UCSD-AML1 (cell line): ENCODE results near the gene DCUN1D2.
A peak's percentile ranks its signal among the peaks of the same experiment; 100 is the strongest.

Experiments
- DNase-seq: peaks from one replicate; lab custom pipeline; 2025; ENCODE audit not compliant: unreplicated experiment; lab: John Stamatoyannopoulos, UW

Gene DCUN1D2

DNA sequence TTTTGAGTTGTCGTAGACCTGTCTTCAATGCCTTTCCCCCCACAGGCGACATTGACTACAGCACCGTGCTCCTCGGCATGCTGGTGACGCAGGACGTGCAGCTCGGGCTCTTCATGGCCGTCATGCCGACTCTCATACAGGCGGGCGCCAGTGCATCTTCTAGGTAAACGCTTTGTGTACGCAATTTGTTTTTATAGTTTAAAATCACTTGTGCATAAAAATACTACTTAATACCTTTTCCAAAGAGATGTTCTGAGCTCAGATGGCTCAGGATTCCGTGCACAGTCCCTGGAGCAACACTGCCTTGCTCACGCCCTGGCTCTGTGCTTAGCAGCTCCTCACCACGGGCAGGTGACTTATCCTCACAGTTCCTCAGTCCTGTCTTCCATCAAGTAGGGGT is 30.1 kb upstream of the DCUN1D2 start:
- DNase-seq = no peak

DNA sequence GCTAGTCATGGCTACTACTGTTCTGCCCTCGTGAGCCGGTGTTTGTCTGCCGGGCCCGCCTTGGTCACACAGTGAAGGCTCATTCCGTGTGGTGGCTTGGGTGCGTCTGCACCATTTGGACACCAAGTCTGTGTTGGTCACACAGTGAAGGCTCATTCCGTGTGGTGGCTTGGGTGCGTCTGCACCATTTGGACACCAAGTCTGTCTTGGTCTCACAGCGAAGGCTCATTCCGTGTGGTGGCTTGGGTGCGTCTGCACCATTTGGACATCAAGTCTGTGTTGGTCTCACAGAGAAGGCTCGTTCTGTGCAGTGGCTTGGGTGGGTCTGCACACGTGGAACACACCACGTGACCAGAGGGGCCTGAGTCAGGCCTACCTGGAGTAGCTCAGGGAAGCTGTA is 29.0 kb upstream of the DCUN1D2 start:
- no peak for DNase-seq

DNA sequence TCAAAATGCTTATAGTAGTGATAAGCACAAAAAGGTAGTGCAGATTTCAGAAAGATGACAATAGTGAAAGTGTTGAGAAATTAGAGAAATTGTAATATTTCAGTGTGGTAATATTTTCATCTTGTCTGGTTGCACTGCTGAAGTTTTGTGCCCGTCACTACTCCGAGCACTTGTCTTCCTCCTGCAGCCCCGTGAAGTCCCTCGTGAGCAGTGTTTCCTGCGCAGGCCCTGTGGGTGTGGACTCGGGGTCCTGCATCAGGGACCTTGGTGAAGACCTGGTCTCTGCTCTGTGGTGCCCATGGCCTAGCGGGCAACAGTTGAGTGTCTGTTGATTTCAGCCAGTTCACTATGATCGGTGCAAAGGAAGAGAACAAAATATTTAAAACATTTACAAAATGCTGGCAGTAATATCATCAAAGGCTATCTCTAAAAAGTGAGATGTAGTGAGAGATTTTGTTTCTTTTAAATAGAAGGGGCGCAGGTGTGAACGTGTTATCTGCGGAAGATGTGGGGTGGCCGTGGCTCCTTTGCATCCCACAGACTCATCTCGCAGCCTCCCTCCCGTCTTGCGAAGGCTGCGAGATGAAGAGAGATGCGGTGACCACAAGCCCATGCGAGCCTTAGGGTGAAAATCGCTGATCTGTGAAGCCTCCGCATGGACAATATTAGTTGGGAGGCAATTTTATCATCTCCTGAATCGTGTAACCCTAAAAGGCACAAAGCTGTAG is 27.7 kb upstream of the DCUN1D2 start:
- no peak for DNase-seq

DNA sequence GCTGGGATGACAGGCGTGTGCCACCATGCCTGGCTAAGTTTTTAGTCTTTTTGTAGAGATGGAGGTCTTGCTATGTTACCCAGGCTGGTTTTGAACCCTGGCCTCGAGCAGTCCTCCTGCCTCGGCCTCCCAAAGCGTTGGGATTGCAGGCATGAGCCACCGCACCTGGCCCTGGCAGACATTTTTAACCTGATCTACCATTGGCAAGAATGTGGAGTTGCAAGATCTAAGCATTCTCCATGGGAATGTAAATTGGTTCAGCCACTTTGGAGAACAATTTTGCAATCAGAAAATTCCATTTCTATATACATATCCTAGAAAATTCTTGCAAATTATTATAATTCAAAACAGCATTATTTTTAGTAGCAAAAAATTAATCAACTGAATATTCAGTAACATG is 24.3 kb upstream of the DCUN1D2 start:
- DNase-seq = no peak

DNA sequence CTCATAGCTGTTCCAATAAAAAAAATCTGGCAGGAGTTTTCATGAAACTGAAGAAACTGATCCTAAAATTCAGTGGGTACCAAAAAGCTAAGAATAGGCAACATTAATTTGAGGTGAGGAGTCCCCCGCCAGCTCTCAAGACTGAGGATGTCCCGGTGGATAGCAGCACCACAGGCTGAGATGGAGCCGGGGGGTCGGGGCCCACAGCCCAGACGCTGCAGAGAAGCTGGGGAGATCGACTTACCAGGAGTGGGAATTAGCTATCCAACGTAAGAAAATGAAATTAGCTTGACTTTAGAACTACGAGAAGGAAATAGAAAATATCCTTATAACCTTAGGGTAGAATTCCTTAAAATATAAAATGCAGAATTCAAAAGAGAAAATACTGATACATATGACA is 23.2 kb upstream of the DCUN1D2 start:
- DNase-seq = no peak

DNA sequence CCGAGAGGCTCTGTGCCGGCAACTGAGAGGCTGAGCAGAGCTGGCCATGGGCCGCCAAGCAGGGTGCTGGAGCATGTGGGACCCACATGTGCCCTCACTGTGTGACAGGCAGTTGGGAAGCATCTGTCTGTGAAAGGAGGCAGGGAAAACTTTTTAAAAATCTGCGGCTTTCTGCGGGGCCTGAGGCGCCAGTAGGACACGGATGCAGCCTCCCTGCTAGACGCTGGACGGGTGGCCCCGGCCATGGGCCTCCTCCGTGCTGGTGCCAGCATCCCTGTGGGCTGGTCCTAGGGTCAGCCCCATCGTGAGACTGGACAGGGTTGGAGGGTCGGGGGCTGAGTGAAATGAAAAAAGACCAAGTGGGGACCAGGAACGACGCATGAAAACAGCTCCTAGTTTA is 20.9 kb upstream of the DCUN1D2 start:
- no peak for DNase-seq

DNA sequence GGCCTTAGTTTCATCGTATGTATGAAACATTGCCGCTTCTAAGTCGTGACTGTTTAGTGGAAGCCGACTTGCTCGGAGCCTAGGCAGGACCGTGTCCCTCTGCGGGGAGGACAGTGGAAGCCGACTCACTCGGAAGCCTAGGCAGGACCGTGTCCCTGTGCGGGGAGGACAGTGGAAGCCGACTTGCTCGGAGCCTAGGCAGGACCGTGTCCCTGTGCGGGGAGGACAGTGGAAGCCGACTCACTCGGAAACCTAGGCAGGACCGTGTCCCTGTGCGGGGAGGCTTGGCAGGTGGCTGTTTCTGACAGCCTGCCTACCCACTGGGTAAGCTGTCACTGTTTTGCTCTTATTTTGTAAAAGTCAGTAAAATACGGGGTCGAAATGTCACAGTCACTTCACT is 20.4 kb upstream of the DCUN1D2 start:
- DNase-seq = no peak

DNA sequence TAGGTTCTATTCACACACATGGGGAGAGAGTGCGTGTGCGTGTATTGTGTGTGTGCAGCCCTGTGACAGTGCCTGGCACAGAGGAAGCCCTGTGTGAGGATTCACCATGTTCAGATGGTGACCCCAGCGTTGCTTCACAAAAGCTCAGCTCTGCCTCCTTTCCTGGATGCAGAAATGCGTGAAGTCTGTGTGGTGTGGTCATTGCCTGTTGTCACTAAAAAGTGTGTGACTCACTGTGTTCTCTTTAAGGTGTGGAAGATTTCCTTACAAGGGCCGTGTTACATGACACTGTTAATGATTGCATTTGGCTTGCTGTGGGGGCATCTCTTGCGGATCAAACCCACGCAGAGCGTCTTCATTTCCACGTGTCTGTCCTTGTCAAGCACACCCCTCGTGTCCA is 19.5 kb upstream of the DCUN1D2 start:
- no peak for DNase-seq

DNA sequence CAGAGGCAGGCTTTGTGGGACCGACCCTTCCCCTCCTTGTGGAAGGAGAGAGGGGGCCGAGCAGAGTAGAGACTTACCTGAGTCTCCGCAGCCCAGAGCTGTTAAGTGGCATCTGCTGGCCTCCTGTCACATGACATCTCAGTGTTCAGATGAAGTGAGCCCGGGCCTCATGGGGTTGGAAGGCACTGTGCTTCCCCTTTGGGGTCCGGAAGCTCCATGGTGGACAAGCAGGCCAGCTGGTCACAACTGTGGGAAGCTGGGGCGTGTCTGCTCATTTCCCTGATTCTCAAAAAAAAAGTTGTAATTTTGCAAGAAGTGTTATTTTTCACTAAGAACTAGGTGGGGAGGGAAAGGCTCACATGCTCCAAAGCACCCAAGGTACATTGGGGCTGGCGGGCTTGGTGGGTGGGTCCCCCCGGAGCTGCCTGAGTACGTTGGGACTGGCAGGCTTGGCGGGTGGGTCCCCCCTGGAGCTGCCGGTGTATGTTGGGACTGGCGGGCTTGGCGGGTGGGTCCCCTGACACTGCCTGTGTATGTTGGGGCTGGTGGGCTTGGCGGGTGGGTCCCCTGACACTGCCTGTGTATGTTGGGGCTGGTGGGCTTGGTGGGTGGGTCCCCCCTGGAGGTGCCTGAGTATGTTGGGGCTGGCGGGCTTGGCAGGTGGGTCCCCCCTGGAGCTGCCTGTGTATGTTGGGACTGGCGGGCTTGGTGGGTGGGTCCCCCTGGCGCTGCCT is 18.2 kb upstream of the DCUN1D2 start:
- no peak for DNase-seq

DNA sequence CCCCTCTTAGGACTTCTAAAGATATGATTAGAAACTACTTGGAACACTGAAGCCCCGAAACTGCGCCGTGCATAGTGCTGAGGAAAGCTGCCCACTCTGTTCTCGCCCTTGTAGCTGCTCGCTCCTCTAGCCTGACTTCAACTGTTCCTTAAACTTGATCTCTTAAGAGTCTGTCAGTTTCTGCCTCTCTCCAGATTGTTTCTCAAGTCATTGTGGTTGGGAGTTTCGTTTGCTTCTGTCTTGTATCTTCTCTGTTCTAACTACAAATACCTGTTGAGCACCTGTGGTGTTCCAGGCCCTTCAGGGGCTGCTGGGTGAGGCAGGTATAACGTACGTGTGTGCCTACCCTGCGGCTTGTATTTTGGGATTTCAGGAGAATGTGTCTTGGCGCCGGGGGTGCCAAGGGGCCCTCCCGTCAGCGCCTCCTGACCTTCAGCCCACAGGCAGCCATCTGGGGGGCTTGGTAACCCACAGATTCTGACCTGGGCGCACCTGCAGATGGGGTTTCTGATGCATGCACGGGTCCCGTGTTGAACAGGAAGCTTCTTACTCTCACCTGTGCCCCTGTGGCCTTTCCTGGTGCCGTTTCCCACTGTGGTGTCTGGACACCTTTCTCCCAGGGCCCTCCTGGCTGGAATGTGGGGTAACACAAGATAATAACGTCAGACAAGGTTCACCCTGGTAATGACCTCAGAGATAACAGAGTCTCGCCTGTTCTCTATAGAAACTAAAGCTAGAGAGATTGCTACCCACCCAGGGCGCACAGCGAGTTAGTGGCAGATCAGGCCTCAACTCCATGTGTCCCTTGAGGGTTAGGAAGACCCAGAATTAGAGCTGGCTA is 17.2 kb upstream of the DCUN1D2 start:
- DNase-seq = no peak

DNA sequence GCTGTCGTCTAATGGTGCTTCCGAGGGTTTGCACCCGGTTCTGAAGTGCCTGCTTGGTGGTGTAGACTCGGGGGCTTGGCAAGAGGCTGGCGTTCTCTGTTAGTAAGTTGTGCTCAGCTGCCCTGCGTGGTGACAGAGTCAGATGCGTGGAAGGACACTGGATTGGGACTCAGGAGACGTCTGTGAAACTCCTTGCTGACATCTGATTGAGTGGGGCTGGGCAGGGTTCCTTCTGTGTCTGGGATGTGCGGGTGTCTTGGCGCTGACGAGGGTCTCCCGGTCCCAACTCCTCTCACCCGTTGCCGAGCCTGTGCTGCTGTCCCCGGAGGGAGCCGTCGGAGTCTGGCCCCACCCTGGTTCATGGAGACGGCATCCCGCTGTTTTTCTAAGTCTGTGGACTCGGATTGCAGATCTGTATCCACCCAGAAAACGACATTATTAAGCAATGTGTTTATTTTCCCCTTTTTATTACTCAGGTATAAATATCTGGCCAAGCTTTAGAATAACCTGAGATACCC is 16.4 kb upstream of the DCUN1D2 start:
- no peak for DNase-seq

DNA sequence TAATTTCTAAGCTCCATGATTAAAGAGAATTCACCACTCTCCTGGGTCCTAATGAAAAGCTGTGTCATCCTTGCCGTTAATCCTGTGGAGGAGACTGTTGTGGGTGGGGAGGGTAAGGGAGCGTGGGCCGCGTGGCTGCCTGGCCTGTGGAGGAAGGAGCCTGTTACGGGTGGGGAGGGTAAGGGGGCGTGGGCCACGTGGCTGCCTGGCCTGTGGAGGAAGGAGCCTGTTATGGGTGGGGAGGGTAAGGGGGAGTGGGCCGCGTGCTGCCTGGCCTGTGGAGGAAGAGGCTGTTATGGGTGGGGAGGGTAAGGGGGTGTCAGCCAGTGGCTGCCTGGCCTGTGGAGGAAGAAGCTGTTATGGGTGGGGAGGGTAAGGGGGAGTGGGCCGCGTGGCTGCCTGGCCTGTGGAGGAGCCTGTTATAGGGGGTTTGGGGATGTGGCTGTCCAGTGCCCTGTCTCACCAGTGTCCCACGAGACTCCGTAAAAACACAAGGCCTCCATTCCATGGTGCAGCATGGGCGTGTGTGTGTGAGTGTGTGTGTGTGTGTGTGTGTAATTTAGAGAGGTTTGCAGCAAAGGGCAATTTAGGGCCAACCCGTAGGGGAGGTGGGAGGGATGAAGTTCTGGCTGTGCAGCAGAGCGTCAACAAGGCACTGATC is 15.6 kb upstream of the DCUN1D2 start:
- peak; percentile 37 for DNase-seq

DNA sequence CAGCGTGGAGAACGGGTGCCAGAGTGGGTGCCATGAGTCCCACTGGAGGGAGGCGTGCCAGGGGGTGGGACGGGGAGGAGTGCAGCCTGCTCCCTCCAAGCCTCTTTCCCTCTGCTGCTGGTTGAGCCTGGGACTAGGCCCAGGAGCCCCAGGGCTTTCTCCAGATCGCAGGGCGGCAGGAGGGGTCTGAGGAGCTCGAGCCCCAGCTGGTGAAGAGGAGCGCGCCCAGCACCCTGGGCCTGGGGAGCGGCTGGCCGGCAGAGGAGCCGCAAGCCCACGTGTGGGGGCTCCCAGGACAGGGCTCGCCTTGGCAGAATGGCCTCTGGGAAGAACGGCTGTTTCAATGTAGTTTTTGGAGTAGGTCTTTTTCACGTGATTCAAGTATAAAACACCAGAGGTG is 12.2 kb upstream of the DCUN1D2 start:
- DNase-seq = no peak

DNA sequence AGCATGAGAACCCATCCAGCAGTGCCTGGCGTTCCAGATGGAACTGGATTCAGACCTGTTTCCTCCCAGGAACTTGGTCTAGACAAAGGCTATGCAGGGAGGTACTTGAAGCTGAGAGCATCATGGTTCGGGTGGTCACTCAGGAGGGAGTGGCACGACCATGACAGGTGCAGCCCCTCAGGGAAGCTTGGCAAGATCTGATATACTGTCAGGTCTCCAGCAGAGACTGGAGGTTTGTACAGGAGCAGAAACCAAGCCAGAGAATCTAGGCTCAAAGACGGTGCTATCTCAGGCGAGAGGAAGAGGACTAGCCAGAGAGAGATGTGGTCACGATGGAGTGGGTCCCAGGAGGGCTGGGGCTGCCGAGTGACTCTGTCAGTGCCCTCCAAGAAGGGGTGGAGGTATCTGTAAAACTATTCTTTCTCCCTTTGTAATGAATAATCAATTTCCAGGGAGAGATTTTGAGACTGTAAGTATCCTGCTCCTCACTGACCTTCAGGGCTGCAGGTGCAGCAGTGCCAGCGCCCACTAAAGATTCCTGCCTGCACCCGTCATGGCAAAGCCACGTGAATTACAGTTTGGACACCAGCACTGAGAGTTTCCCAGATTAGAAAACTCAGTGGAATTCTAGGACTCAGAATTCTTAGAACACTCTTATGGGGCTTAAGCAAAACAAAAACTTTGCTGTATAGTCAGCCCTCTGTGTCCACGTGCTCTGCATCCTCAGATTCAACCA is 10.2 kb upstream of the DCUN1D2 start:
- no peak for DNase-seq

DNA sequence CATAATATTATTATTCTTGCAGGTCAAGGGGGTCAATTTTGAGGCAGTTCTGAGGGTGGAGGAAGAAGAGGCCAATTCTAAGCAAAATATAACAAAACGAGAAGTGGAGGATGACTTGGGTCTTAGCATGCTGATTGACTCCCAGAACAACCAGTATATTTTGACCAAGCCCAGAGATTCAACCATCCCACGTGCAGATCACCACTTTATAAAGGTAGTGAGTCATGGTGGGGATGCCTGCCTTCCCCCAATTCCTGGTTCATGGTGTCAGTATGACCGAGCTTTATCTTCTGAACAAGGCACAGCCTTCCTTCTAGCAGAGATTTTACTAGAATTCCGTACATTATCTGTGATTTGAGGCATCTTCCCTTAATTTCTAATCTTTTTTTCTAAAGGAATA is 9.4 kb upstream of the DCUN1D2 start:
- DNase-seq = no peak

DNA sequence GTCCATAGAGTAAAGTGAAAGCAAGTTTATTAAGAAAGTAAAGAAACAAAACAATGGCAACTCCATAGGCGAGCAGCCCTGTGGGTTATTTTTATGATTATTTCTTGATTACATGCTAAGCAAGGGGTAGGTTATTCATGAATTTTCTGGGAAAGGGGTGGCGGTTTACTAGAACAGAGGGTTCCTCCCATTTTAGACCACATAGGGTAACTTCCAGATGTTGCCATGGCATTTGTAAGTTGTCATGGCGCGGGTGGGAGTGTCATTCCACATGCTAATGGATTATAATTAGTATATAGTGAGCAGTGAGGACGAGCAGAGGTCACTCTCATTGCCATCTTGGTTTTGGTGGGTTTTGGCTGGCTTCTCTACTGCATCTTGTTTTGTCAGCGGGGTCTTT is 8.4 kb upstream of the DCUN1D2 start:
- no peak for DNase-seq

DNA sequence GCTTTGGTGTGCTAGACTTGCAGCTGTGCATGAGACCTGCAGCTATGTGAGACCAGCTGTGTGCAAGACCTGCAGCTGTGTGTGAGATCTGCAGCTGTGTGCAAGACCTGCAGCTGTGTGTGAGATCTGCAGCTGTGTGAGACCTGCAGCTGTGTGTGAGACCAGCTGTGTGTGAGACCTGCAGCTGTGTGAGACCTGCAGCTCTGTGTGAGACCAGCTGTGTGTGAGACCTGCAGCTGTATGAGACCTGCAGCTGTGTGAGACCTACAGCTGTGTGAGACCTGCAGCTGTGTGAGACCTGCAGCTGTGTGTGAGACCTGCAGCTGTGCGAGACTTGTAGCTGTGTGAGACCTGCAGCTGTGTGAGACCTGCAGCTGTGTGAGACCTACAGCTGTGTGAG is 6.7 kb upstream of the DCUN1D2 start:
- DNase-seq = no peak

DNA sequence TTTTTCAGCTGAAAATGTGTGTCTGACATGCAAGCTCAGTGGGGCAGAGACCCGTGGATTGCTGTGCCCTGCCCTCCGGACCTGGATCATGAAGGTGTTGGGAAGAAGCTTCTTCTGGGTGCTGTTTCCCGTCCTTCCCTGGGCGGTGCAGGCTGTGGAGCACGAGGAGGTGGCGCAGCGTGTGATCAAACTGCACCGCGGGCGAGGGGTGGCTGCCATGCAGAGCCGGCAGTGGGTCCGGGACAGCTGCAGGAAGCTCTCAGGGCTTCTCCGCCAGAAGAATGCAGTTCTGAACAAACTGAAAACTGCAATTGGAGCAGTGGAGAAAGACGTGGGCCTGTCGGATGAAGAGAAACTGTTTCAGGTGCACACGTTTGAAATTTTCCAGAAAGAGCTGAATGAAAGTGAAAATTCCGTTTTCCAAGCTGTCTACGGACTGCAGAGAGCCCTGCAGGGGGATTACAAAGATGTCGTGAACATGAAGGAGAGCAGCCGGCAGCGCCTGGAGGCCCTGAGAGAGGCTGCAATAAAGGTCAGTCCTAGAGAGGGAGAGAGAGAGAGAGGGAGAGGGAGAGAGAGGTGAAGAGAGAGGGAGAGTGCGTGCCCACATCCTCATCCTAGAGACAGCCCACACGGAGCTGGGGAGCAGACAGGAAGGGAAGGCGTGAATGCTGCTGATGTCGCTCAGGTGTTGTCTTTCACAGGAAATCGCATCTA is 5.1 kb upstream of the DCUN1D2 start:
- no peak for DNase-seq

DNA sequence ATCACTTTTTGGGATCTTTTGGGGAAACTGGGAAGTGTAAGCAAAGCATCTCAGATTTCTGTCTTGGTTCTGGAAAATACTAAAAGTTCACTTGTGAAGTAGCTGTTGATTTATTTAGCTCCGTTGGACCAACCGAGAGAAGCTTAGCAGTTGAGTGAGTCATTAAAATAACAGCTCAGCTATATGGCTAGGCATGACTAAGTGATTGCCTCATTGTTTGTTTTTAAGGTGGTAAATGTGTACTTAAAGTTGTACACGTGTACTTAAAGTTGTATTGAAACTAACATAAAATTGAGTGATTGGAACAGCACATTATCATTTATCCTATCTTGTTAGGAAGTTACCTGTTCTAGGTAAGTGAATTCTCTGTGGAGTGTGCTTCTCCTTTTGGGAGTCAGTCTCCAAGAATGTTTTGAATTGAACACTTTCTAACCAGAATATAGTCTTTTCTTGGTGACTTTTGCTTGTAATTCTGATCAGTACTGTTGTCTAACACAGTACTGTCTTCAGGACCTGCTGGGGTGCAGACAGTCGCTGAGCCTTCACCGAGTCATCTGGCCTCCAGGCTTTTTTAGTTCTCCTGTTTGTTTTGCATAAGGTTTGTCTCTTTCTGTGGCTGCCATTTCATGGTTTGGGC is 2.9 kb upstream of the DCUN1D2 start:
- DNase-seq = no peak
